BJ (cell line): Measurements from ENCODE around the gene VWA3B. TPM values are rescaled to one million over a fixed set of nuclear protein-coding genes. Genes with fewer than 3 reads are reported as not detected.
"Not testable (repeated sequence)": the region's sequence is repeated elsewhere in the genome, so short reads cannot be mapped to it uniquely, and the experiment has no call there.

Experiments
- CTCF ChIA-PET: fragments of 350-600 bp; formaldehyde crosslinking; extraction: SDS; loops from one replicate; lab custom pipeline; 2021; ENCODE audit warnings: antibody characterized with exemption, inconsistent platforms; lab: Yijun Ruan, JAX
- POLR2A ChIA-PET: fragments of 300-600 bp; sonication (Branson Sonifier 250); formaldehyde crosslinking; extraction: SDS; loops from one replicate; lab custom pipeline; 2021; ENCODE audit warnings: antibody characterized with exemption; lab: Charles Lee
- DNase-seq: peaks from one replicate; pipeline ENCODE4 v3.0.0-alpha.2; 2011; ENCODE audit warnings: low read depth
- H3K27me3 ChIP-seq: 2 replicates; pipeline ENCODE4 v1.6.0; 2011; ENCODE audit warnings: low read length; ENCODE audit not compliant: control insufficient read depth, insufficient read depth
- H3K36me3 ChIP-seq: 2 replicates; pipeline ENCODE4 v1.5.1; 2011; ENCODE audit warnings: low read length; ENCODE audit not compliant: control insufficient read depth, insufficient read depth
- H3K4me3 ChIP-seq: 2 replicates; pipeline ENCODE4 v1.5.1; 2011; ENCODE audit warnings: low read depth, mild to moderate bottlenecking, control low read depth, low read length
- CTCF ChIP-seq: IDR thresholded peaks from 2 replicates; pipeline ENCODE4 v1.5.1; 2011; ENCODE audit warnings: low read depth, mild to moderate bottlenecking, control low read depth, inconsistent platforms, low read length, moderate library complexity; ENCODE audit not compliant: insufficient read depth
- polyA plus RNA-seq: library from polyadenylated mRNA; depleted of rRNA; stranded (reverse); fragments of >200 nt; gene quantifications from 2 replicates; pipeline ENCODE4 v1.2.3, GENCODE V29; 2011

The VWA3B gene
- polyA plus RNA-seq, 1 experiment = not detected

DNA sequence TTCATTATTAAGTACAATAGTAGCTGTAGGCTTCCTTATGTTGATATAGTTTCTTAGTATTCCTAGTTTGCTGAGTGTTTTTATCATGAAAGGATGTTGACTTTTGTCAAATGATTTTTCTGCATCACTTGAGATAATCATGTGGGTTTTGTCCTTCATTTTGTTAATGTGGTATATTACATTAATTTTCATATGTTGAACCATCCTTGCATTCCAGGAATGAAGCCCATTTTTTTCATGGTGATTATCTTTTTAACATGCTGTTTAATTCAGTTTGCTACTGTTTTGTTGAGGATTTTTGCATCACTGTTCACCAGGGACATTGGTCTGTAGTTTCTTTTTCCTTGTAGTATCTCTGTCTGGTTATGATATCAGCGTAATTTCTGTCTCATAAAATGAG lies 176.4 kb downstream of the VWA3B start:
- H3K36me3 ChIP-seq = no peaks in the 10 kb centered on the region
- CTCF ChIA-PET = no interaction called here

DNA sequence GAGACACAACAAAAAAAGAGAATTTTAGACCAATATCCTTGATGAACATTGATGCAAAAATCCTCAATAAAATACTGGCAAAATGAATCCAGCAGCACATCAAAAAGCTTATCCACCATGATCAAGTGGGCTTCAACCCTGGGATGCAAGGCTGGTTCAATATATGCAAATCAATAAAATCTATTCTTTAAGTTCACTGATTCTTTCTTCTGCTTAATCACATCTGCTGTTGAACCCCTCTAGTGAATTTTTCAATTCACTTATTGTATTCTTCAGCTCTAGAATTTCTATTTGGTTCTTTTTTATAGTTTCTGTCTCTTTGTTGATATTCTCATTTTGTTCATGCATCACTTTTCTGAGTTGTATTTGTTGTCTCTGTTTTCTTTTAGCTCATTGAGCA lies 181.3 kb downstream of the VWA3B start:
- POLR2A ChIA-PET, H3K4me3 ChIP-seq, H3K36me3 ChIP-seq, DNase-seq, H3K27me3 ChIP-seq: not testable (repeated sequence)
- CTCF ChIA-PET = interaction anchor here (0.8 to 2.4 kb wide), 6 partner anchors 12 to 565 kb away, joined by 3 to 19 read pairs (median 6); no protein-coding TSS in a partner anchor

More for the DNA sequence above, 176.4 kb downstream of the VWA3B start:
- POLR2A ChIA-PET = no interaction called here
- Histone ChIP-seq H3K4me3 (no peak overlapping the region), H3K27me3 (no peaks in the 10 kb centered on the region)
- no peak for TF ChIP-seq CTCF
- DNase-seq = no peak

DNA sequence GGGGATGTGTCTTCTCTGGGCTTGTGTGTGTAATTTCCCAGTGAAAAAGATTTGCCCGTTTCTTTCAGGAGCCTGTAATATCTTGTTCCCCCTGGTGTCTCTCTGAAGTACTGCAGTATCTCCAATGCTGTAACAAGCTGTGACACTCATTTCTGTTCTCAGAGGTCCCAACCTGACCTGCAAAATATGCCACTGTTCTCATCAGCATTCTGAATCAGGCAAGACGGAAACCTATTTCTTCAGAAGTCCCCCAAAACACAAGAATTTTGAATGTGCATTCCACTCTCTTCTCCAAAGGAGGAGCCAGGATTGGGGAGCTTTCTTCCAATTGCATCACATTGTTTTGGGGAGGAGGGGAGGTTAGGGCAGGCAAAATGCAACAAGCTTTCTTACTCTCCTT lies 182.3 kb downstream of the VWA3B start:
- ChIA-PET CTCF (interaction anchor here (0.8 to 2.6 kb wide), 20 partner anchors 10 to 679 kb away, joined by 3 to 22 read pairs (median 4); no protein-coding TSS in a partner anchor), POLR2A (no interaction called here)
- TF ChIP-seq CTCF = peak; percentile 77
- Histone ChIP-seq H3K4me3 (no peak overlapping the region), H3K36me3 (no peaks in the 10 kb centered on the region), H3K27me3 (no peaks in the 10 kb centered on the region; the same call in 1 of the 2 replicates)
- DNase-seq = no peak

- Histone ChIP-seq H3K4me3 (no peak overlapping the region), H3K27me3 (no peaks in the 10 kb centered on the region; the same call in 1 of the 2 replicates), H3K36me3 (no peaks in the 10 kb centered on the region)
- ChIA-PET CTCF (interaction anchor here (0.8 to 2.6 kb wide), 18 partner anchors 9 to 679 kb away, joined by 3 to 22 read pairs (median 4); no protein-coding TSS in a partner anchor), POLR2A (no interaction called here)
- DNase-seq = no peak
- no peak for TF ChIP-seq CTCF
Measured at GRCh38 chr2:98269830-98270229, 182.9 kb downstream of the VWA3B start.

DNA sequence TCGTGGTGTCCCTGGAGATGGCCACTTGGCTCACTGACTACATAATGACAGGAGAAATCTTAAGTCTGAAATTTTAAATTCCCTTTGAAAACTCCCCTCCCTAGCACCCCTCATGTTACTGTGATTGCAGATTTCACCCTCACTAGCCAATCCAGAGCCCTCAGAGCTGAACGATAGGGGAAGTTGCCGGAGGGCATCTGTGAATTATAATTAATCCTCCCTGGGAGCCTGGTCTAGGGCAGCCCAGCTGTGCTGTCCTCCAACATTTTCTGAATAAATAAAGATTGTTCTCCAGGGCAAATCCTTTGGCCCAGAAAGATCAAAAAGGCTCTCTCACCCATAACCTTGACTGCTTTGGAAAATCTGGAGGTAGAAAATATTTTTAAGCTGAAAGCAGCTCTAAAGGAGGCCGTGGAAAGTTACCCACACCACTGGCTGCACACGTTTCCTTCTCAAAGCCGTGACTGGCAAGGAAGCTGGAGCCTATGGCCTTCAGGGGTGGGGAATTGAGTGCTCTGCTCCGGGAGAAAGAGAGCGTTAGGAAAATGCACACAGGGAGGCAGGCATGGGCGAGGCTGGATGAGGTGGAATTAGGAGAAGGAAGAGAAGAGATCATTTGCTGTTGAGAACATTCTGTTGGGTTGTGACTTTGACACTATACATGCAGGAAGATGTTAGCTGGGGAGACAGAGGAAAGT lies 190.3 kb downstream of the VWA3B start:
- no peak for DNase-seq
- no peak for TF ChIP-seq CTCF
- CTCF ChIA-PET = interaction anchor here (4.3 kb wide), 1 partner anchor 8 kb away, joined by 22 read pairs; no protein-coding TSS in a partner anchor
- no peaks in the 10 kb centered on the region for H3K36me3 ChIP-seq
- POLR2A ChIA-PET = no interaction called here
- H3K4me3 ChIP-seq = no peak overlapping the region
- peaks cover 4% of the 10 kb centered on the region for H3K27me3 ChIP-seq
